ENCODE results near the gene ONECUT2.

DNA sequence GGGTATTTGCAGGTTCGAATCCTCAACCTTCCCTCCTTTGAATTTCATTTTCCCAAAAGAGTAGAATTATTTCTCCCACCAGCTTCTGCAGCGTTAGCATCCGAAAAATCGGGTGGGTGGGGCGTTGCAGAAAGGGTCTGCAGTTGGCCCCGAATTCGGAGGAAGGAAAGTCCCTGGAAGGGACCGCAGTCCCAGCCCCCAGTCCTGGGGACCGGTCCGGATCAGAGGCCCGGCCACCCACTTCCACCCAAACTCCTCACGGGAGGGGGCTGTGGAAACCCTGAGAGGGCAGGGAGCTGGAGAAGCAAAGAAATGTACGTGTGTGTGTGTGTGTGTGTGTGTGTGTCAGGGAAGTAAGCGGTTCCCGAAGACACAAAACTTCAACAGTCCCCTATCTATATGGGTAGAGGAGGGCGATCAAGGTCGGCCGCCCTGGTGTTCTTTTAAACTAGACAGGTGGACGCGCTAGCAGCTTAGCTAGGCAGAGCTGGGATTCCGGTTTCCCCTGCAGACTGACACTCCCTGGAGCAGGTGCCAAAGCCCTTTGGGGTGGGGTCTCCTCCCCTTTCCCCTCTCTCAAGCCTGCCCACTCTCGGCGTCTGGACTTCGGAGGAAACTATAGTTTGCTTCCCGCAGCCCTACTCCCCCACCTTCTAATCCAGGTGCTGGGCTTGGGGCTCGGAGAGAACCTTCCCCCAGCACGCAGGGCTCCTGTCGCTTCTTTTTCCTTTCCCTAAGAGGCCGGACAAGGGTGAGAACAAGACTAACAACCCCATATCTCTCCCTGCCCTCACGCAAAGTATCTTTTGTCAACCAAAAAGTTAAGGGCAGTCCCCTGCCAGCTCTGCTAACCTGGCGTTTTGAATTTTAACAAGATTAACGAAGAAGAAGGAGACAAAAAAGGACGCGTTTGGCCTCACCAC, 4.8 kb upstream of the ONECUT2 start:
- TF ChIP-seq, protein P1, sequence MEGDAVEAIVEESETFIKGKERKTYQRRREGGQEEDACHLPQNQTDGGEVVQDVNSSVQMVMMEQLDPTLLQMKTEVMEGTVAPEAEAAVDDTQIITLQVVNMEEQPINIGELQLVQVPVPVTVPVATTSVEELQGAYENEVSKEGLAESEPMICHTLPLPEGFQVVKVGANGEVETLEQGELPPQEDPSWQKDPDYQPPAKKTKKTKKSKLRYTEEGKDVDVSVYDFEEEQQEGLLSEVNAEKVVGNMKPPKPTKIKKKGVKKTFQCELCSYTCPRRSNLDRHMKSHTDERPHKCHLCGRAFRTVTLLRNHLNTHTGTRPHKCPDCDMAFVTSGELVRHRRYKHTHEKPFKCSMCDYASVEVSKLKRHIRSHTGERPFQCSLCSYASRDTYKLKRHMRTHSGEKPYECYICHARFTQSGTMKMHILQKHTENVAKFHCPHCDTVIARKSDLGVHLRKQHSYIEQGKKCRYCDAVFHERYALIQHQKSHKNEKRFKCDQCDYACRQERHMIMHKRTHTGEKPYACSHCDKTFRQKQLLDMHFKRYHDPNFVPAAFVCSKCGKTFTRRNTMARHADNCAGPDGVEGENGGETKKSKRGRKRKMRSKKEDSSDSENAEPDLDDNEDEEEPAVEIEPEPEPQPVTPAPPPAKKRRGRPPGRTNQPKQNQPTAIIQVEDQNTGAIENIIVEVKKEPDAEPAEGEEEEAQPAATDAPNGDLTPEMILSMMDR (IDR thresholded peaks at IDR 0.05), result no peak
- TF ChIP-seq EP300 (IDR thresholded peaks at IDR 0.05), result no peak
- no peak for TF ChIP-seq POLR2A (IDR thresholded peaks at IDR 0.05)

Measured in tibial nerve (tissue), 4 donors.